ENCODE measurements around the gene TMEM179.

TMEM179 gene

DNA sequence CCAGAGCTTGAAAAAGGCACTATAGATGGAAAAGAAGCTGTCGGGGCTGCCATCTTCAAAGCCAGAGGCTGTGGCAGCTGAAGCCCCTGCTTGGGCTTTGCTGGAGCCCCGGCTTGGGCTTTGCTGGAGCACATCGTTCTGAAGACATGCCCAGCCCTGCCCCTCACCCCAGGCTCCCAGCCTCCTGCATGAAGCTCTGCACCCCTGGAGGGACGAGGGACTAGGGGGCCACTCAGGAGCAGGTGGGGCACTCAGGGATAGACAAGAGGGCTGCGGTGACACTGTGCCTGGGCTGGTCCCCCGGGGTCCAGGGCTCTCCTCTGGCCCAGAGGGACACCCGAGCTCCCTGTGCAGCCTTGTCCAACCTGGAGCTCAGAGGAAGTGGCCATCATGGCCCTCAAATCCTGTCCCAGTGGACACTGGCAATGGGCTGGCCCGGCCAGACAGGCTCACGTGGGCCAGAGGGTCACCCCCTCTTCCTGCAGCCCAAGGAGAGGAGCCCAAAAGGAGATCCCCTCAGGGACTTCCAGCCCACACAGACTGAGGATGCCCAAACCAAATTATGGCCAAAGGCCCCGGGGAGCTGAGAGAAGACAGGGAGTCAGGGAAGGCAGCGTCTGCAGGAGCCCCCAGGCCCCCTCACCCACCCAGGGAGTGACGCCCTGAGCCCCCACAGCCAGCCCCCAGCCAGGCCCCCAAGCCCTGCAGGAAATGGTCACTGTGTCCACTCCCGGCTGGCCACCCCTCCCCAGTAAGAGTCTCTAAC lies 48.1 kb downstream of the TMEM179 start:
- Histone ChIP-seq H3K36me3 (ENCODE audit: low read length) (no peaks in the 10 kb centered on the region), H3F3A (ENCODE audit: insufficient read depth) (no peaks in the 10 kb centered on the region), H4K20me1 (ENCODE audit: low read depth, low read length) (no peaks in the 10 kb centered on the region), H3K9me3 (ENCODE audit: insufficient read depth, low read length) (no peaks in the 10 kb centered on the region), H3K9me2 (replicated peaks; ENCODE audit: insufficient read depth, low read length) (no peaks in the 10 kb centered on the region), H3K4me2 (ENCODE audit: low read depth, low read length, poor library complexity, severe bottlenecking) (no peak overlapping the region), H3K27me3 (ENCODE audit: low read length) (no peaks in the 10 kb centered on the region), H3K9ac (ENCODE audit: low read length) (no peak overlapping the region), H2AFZ (ENCODE audit: low read depth, low read length, severe bottlenecking) (no peak overlapping the region), H3K27ac (ENCODE audit: low read depth, low read length) (no peak overlapping the region), H3K79me2 (ENCODE audit: insufficient read depth, low read length) (no peaks in the 10 kb centered on the region), H3K4me3 (ENCODE audit: insufficient read depth, low read length, poor library complexity, severe bottlenecking) (no peak overlapping the region)
- no peak for TF ChIP-seq EZH2phosphoT487 (conservative IDR thresholded peaks at IDR 0.05; ENCODE audit: low read length)
- TF ChIP-seq, protein P1, sequence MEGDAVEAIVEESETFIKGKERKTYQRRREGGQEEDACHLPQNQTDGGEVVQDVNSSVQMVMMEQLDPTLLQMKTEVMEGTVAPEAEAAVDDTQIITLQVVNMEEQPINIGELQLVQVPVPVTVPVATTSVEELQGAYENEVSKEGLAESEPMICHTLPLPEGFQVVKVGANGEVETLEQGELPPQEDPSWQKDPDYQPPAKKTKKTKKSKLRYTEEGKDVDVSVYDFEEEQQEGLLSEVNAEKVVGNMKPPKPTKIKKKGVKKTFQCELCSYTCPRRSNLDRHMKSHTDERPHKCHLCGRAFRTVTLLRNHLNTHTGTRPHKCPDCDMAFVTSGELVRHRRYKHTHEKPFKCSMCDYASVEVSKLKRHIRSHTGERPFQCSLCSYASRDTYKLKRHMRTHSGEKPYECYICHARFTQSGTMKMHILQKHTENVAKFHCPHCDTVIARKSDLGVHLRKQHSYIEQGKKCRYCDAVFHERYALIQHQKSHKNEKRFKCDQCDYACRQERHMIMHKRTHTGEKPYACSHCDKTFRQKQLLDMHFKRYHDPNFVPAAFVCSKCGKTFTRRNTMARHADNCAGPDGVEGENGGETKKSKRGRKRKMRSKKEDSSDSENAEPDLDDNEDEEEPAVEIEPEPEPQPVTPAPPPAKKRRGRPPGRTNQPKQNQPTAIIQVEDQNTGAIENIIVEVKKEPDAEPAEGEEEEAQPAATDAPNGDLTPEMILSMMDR (IDR thresholded peaks at IDR 0.05; ENCODE audit: insufficient read depth, low read length, poor library complexity, severe bottlenecking) = no peak

DNA sequence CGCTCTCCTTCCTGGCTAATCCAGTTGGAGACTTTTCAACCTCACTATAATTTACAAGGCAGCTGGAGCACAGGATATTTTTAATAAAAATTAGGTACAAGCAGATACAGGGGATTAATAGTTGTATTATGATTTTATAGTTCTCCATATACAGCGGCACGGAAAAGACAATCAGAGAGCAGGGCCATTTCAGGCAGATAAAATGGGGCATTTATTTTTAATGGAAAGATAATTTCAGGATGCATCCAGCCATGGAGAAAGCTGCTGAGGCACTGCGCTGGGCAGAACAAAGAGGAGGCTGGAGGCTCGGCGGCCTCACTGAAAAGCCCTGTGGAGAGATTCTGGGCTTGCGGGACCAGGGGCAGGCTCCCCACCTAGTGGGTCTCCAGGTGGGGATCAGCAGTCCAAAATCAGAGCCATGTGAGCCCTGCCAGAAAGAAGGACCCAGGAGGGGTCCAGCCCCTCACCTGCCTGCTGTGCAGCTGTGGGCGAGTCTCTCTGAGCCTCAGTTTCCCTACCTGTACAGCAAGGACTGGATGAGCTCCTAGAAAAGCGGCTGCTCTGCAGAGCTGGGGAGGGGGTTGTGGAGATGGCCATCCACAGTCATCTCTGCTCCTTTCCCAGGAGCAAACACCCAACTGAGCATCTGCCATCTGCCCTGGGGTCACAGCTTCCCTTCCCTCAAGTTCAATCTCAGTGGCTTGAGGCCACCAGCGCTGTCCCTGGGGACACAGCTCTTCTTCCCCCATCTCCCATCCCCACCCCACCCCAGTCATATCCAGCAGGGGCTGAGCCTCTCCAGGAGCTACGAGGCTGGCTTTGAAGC lies 48.9 kb downstream of the TMEM179 start:
- Histone ChIP-seq H3K9ac (ENCODE audit: low read length) (no peak overlapping the region), H4K20me1 (ENCODE audit: low read depth, low read length) (no peaks in the 10 kb centered on the region), H3K79me2 (ENCODE audit: insufficient read depth, low read length) (no peaks in the 10 kb centered on the region), H3K9me2 (replicated peaks; ENCODE audit: insufficient read depth, low read length) (no peaks in the 10 kb centered on the region), H3K9me3 (ENCODE audit: insufficient read depth, low read length) (no peaks in the 10 kb centered on the region), H3K4me2 (ENCODE audit: low read depth, low read length, poor library complexity, severe bottlenecking) (no peak overlapping the region), H3K27ac (ENCODE audit: low read depth, low read length) (no peak overlapping the region), H3F3A (ENCODE audit: insufficient read depth) (no peaks in the 10 kb centered on the region), H3K27me3 (ENCODE audit: low read length) (no peaks in the 10 kb centered on the region), H2AFZ (ENCODE audit: low read depth, low read length, severe bottlenecking) (no peak overlapping the region), H3K4me3 (ENCODE audit: insufficient read depth, low read length, poor library complexity, severe bottlenecking) (no peak overlapping the region), H3K36me3 (ENCODE audit: low read length) (no peaks in the 10 kb centered on the region)
- TF ChIP-seq, protein P1 (IDR thresholded peaks at IDR 0.05; ENCODE audit: insufficient read depth, low read length, poor library complexity, severe bottlenecking) = no peak
- no peak for TF ChIP-seq EZH2phosphoT487 (conservative IDR thresholded peaks at IDR 0.05; ENCODE audit: low read length)

DNA sequence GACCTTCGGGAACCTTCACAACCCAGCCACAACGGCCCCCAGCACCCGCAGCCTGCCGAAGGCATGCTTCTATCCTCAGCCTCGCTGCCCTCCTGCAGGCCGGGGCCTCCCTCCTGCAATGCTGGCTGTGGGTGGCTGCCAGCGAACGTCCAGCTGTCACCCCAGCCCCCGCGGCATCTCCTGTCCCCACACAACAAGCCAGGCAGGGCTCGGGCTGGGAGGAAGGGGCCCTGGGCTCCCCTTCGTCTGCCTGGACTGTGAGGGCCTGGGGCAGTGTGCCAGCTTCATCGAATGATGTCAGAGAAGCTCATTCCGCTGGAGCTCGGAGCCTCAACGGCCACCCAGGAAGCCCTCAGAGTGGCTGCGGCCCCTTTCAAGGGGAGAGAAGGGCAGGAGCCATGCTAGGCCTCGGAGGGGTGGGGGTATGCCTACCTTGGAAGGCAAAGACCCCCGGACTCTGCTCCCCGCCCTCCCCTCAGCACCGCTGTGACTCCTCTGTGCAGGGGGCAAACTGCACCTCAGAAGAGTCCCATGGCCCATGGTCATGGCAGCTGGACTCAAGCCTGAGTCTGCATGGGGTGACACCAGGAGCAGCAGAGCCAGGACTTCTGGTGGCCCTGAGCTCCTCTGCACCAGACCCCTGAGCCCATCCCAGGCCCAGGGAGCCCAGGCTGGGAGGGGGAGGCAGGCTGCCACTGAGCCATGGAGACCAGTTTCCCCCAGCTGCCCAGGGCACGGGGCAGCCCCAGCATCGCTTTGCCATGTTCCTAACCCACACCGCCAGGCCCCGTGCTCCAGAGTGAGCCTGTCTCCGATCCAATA lies 49.8 kb downstream of the TMEM179 start:
- no peaks in the 10 kb centered on the region for H3K79me2 ChIP-seq (ENCODE audit: insufficient read depth, low read length)

More for the DNA sequence above, 49.8 kb downstream of the TMEM179 start:
- Histone ChIP-seq H3K27me3 (ENCODE audit: low read length) (no peaks in the 10 kb centered on the region), H2AFZ (ENCODE audit: low read depth, low read length, severe bottlenecking) (no peak overlapping the region), H3K4me3 (ENCODE audit: insufficient read depth, low read length, poor library complexity, severe bottlenecking) (no peak overlapping the region), H3F3A (ENCODE audit: insufficient read depth) (no peaks in the 10 kb centered on the region), H3K9me2 (replicated peaks; ENCODE audit: insufficient read depth, low read length) (no peaks in the 10 kb centered on the region), H3K9me3 (ENCODE audit: insufficient read depth, low read length) (no peaks in the 10 kb centered on the region), H4K20me1 (ENCODE audit: low read depth, low read length) (no peaks in the 10 kb centered on the region), H3K4me2 (ENCODE audit: low read depth, low read length, poor library complexity, severe bottlenecking) (no peak overlapping the region), H3K27ac (ENCODE audit: low read depth, low read length) (no peak overlapping the region), H3K36me3 (ENCODE audit: low read length) (no peaks in the 10 kb centered on the region), H3K9ac (ENCODE audit: low read length) (no peak overlapping the region)
- TF ChIP-seq, protein P1 (IDR thresholded peaks at IDR 0.05; ENCODE audit: insufficient read depth, low read length, poor library complexity, severe bottlenecking) = no peak
- TF ChIP-seq EZH2phosphoT487 (conservative IDR thresholded peaks at IDR 0.05; ENCODE audit: low read length) = no peak

Measured in SU-DHL-6 (cell line).